SK-N-SH treated with all-trans-retinoic acid at 6 μM for 48 hours (cell line): ENCODE data around the gene SELENOI.

Experiments used
- ATAC-seq: fragments of 200-7000 bp; cut with Tn5 transposase; 3 replicates; pipeline ENCODE4 v1.9.1; 2020; ENCODE audit warnings: mild to moderate bottlenecking, moderate library complexity
- ARNTL ChIP-seq: fragments of 450-650 bp; formaldehyde crosslinking; IDR thresholded peaks from 2 replicates; pipeline ENCODE4 v1.5.0; 2020; ENCODE audit warnings: low read depth, mild to moderate bottlenecking, moderate library complexity, borderline replicate concordance
- BACH2 ChIP-seq: fragments of 250-450 bp; sonication (Bioruptor Pico); IDR thresholded peaks from 2 replicates; pipeline ENCODE4 v1.9.0; 2021; ENCODE audit warnings: mild to moderate bottlenecking, borderline replicate concordance
- CREB5 ChIP-seq: fragments of 250-450 bp; sonication (Bioruptor Pico); IDR thresholded peaks from 2 replicates; pipeline ENCODE4 v1.5.1; 2020; ENCODE audit warnings: low read depth, mild to moderate bottlenecking, moderate library complexity
- CSDC2 ChIP-seq: fragments of 250-450 bp; sonication (Bioruptor Pico); IDR thresholded peaks from 2 replicates; pipeline ENCODE4 v1.5.0; 2020; ENCODE audit warnings: mild to moderate bottlenecking, moderate library complexity
- CSRNP3 ChIP-seq: fragments of 250-450 bp; sonication (Bioruptor Pico); IDR thresholded peaks from 2 replicates; pipeline ENCODE4 v1.5.1; 2021; ENCODE audit warnings: mild to moderate bottlenecking, moderate library complexity
- ESRRG ChIP-seq: fragments of 250-450 bp; sonication (Bioruptor Pico); IDR thresholded peaks from 2 replicates; pipeline ENCODE4 v1.6.1; 2021; ENCODE audit warnings: mild to moderate bottlenecking
- GLIS3 ChIP-seq: fragments of 250-450 bp; sonication (Bioruptor Pico); IDR thresholded peaks from 2 replicates; pipeline ENCODE4 v1.5.0; 2020; ENCODE audit warnings: mild to moderate bottlenecking, moderate library complexity
- ISL1 ChIP-seq: fragments of 250-450 bp; sonication (Bioruptor Pico); IDR thresholded peaks from 2 replicates; pipeline ENCODE4 v2.1.2; 2022; ENCODE audit warnings: mild to moderate bottlenecking, moderate library complexity
- OSR1 ChIP-seq: fragments of 250-450 bp; sonication (Bioruptor Pico); IDR thresholded peaks from 2 replicates; pipeline ENCODE4 v1.8.0; 2022; ENCODE audit warnings: moderate library complexity, mild to moderate bottlenecking, inconsistent platforms
- PATZ1 ChIP-seq: fragments of 250-450 bp; sonication (Bioruptor Pico); IDR thresholded peaks from 2 replicates; pipeline ENCODE4 v1.8.0; 2020; ENCODE audit warnings: mild to moderate bottlenecking, moderate library complexity, borderline replicate concordance
- PPARA ChIP-seq: fragments of 250-450 bp; sonication (Bioruptor Pico); IDR thresholded peaks from 2 replicates; pipeline ENCODE4 v1.5.0; 2020; ENCODE audit warnings: mild to moderate bottlenecking, borderline replicate concordance
- RARB ChIP-seq: fragments of 250-450 bp; sonication (Bioruptor Pico); IDR thresholded peaks from 2 replicates; pipeline ENCODE4 v1.8.0; 2021; ENCODE audit warnings: mild to moderate bottlenecking, moderate library complexity
- SNAI2 ChIP-seq: fragments of 250-450 bp; sonication (Bioruptor Pico); IDR thresholded peaks from 2 replicates; pipeline ENCODE4 v1.5.0; 2020; ENCODE audit warnings: mild to moderate bottlenecking, moderate library complexity
- TCF4 ChIP-seq: fragments of 250-450 bp; sonication (Bioruptor Pico); IDR thresholded peaks from 2 replicates; pipeline ENCODE4 v1.8.0; 2021; ENCODE audit warnings: mild to moderate bottlenecking, moderate library complexity, borderline replicate concordance
- TOX ChIP-seq: fragments of 250-450 bp; sonication (Bioruptor Pico); IDR thresholded peaks from 2 replicates; pipeline ENCODE4 v1.8.0; 2021; ENCODE audit warnings: mild to moderate bottlenecking, moderate library complexity, borderline replicate concordance
- TSHZ2 ChIP-seq: fragments of 250-450 bp; sonication (Bioruptor Pico); IDR thresholded peaks from 2 replicates; pipeline ENCODE4 v1.5.0; 2020; ENCODE audit warnings: mild to moderate bottlenecking, moderate library complexity
- ZC3H10 ChIP-seq: fragments of 250-450 bp; sonication (Bioruptor Pico); IDR thresholded peaks from 2 replicates; pipeline ENCODE4 v1.5.1; 2021; ENCODE audit warnings: mild to moderate bottlenecking, moderate library complexity
- ZFP3 ChIP-seq: fragments of 250-450 bp; sonication (Bioruptor Pico); IDR thresholded peaks from 2 replicates; pipeline ENCODE4 v1.5.0; 2020; ENCODE audit warnings: mild to moderate bottlenecking, moderate library complexity
- ZNF565 ChIP-seq: fragments of 450-650 bp; formaldehyde crosslinking; conservative IDR thresholded peaks from 2 replicates; pipeline ENCODE4 v1.5.0; 2020; ENCODE audit warnings: low read depth, mild to moderate bottlenecking, moderate library complexity
- ZNF70 ChIP-seq: fragments of 450-650 bp; formaldehyde crosslinking; IDR thresholded peaks from 2 replicates; pipeline ENCODE4 v1.5.0; 2020; ENCODE audit warnings: mild to moderate bottlenecking, moderate library complexity
- ZNF8 ChIP-seq: fragments of 450-650 bp; formaldehyde crosslinking; IDR thresholded peaks from 2 replicates; pipeline ENCODE4 v1.5.0; 2020; ENCODE audit warnings: mild to moderate bottlenecking, moderate library complexity

The SELENOI gene

GRCh38 chr2:26316041-26316440 lies 29.9 kb upstream of the SELENOI start:
- ATAC-seq, result peak; percentile 41

GRCh38 chr2:26316845-26317244 lies 29.1 kb upstream of the SELENOI start:
- ATAC-seq, result no peak
- TF ChIP-seq ZFP3 (CRISPR knock-in tag) (no peak), SNAI2 (CRISPR knock-in tag) (no peak), OSR1 (CRISPR knock-in tag) (no peak), CREB5 (CRISPR knock-in tag) (no peak), CSDC2 (CRISPR knock-in tag) (no peak), TOX (no peak), TSHZ2 (CRISPR knock-in tag) (no peak), ZNF8 (no peak), PPARA (no peak), ZNF70 (CRISPR knock-in tag) (no peak), ESRRG (no peak), ISL1 (no peak), ZC3H10 (CRISPR knock-in tag) (no peak), GLIS3 (no peak), BACH2 (CRISPR knock-in tag) (no peak), ZNF565 (CRISPR knock-in tag) (no peak), PATZ1 (CRISPR knock-in tag) (no peak)

More at GRCh38 chr2:26316041-26316440, 29.9 kb upstream of the SELENOI start:
- TF ChIP-seq ZNF70 (CRISPR knock-in tag) (no peak), ZNF8 (no peak)

- TF ChIP-seq TSHZ2 (CRISPR knock-in tag) (no peak), TOX (no peak), TCF4 (no peak), ISL1 (no peak), ESRRG (no peak), RARB (CRISPR knock-in tag) (no peak), GLIS3 (no peak), OSR1 (CRISPR knock-in tag) (no peak), ZFP3 (CRISPR knock-in tag) (no peak)
- no peak for ATAC-seq
These were observed 28.4 kb upstream of the SELENOI start for GRCh38 chr2:26317377-26318105.

GRCh38 chr2:26318950-26319349 lies 27.0 kb upstream of the SELENOI start:
- TF ChIP-seq OSR1 (CRISPR knock-in tag) (no peak), CSRNP3 (CRISPR knock-in tag) (no peak), ZFP3 (CRISPR knock-in tag) (no peak), BACH2 (CRISPR knock-in tag) (no peak), PATZ1 (CRISPR knock-in tag) (no peak), TCF4 (no peak), ARNTL (no peak), ZNF8 (no peak), RARB (CRISPR knock-in tag) (no peak)
- ATAC-seq, result no peak
